ENCODE data around the gene G6PD. TPM values are rescaled to one million over a fixed set of nuclear protein-coding genes. Genes with fewer than 3 reads are reported as not detected.
A peak's percentile ranks its signal among the peaks of the same experiment; 100 is the strongest.

The G6PD gene
- total and polyA plus RNA-seq, 10 of the 15 experiments (the other 5 are each of a cell fraction or from before 2014, with no cell fraction given): 1.6 to 62.5 (median 28.4) TPM

DNA sequence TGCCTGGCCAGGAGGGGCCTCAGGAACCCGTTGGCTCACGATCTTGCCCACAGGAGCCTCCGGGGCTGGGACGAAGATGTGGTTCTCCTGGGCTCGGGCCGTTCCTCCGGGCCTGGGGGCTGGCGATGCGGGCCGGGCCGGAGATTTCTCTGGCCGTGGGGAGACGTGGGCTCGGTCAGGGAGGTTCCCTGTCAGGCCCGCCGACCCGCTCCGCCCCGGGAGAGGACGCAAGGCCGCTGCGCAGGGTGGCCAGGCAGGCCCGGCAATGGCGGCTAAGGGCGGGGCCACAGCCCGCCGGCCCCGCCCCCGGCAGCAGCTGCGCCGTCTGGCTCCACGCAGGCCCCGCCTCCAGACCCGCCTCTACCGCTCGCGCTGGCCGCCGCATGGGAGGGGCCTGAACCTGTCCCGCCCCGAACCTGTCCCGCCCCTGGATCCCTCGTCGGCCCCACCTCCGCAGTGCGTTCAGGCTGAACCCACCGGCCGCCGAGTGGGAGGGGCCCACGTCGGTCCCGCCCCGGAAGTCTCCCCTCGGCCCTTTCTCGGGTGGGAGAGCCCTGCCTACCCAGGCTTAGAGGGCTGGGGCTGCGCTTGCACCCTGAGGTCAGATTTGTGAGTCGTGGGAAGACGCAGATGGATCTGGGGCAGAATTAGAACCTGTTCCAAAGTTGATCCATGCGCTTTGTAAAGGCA is 30.5 kb downstream of the G6PD start, which contains the start of gene FAM3A (continued):
- peak in 1 of 2 experiments; percentile 29; a peak in 1 of 3 replicates for TF ChIP-seq EGR1 (IDR thresholded peaks at IDR 0.05; ENCODE audit: borderline replicate concordance in 1 of 2, low read depth in 2 of 2, low read length in 2 of 2)
- TF ChIP-seq TCF3 (IDR thresholded peaks at IDR 0.05; ENCODE audit: borderline replicate concordance, insufficient read depth, low read depth, low read length): no peak
- no peak for TF ChIP-seq ZNF384 (IDR thresholded peaks at IDR 0.05; ENCODE audit: borderline replicate concordance, low read depth, low read length)
- no peak for TF ChIP-seq MYC (IDR thresholded peaks at IDR 0.05; ENCODE audit: insufficient read depth, insufficient read length, insufficient replicate concordance, low read length, severe bottlenecking)
- TF ChIP-seq FOS (IDR thresholded peaks at IDR 0.05; ENCODE audit: borderline replicate concordance, extremely low read depth, insufficient read length): no peak
- TF ChIP-seq CHD2 (IDR thresholded peaks at IDR 0.05; ENCODE audit: borderline replicate concordance, low read depth, low read length): no peak
- TF ChIP-seq, protein P1, sequence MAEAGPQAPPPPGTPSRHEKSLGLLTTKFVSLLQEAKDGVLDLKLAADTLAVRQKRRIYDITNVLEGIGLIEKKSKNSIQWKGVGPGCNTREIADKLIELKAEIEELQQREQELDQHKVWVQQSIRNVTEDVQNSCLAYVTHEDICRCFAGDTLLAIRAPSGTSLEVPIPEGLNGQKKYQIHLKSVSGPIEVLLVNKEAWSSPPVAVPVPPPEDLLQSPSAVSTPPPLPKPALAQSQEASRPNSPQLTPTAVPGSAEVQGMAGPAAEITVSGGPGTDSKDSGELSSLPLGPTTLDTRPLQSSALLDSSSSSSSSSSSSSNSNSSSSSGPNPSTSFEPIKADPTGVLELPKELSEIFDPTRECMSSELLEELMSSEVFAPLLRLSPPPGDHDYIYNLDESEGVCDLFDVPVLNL (IDR thresholded peaks at IDR 0.05; ENCODE audit: low read depth, low read length): no peak
- TF ChIP-seq BHLHE40 (IDR thresholded peaks at IDR 0.05; ENCODE audit: borderline replicate concordance in 1 of 2, low read depth in 2 of 2, low read length in 1 of 2): 0 out of 4 replicates have a peak, but pooled peaks of 1 of the 2 experiments have one; percentile 30
- no peak for TF ChIP-seq DPF2 (IDR thresholded peaks at IDR 0.05)
- TF ChIP-seq RBBP5 (conservative IDR thresholded peaks at IDR 0.05): no peak
- TF ChIP-seq, protein P2, sequence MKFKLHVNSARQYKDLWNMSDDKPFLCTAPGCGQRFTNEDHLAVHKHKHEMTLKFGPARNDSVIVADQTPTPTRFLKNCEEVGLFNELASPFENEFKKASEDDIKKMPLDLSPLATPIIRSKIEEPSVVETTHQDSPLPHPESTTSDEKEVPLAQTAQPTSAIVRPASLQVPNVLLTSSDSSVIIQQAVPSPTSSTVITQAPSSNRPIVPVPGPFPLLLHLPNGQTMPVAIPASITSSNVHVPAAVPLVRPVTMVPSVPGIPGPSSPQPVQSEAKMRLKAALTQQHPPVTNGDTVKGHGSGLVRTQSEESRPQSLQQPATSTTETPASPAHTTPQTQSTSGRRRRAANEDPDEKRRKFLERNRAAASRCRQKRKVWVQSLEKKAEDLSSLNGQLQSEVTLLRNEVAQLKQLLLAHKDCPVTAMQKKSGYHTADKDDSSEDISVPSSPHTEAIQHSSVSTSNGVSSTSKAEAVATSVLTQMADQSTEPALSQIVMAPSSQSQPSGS (IDR thresholded peaks at IDR 0.05; ENCODE audit: low read length): no peak
- no peak for TF ChIP-seq FOXM1 (IDR thresholded peaks at IDR 0.05; ENCODE audit: low read depth, low read length)
- 0 out of 2 replicates have a peak, but pooled peaks have one; percentile 12 for TF ChIP-seq ZNF24 (IDR thresholded peaks at IDR 0.05)
- no peak for TF ChIP-seq SREBF2 (IDR thresholded peaks at IDR 0.05; ENCODE audit: low read length)
- no peak for TF ChIP-seq ESRRA (IDR thresholded peaks at IDR 0.05; ENCODE audit: low read length)
- TF ChIP-seq POLR2AphosphoS5 (IDR thresholded peaks at IDR 0.05; ENCODE audit: low read length): peak; percentile 49; the same call in 1 of the 2 replicates
- TF ChIP-seq RAD21 (IDR thresholded peaks at IDR 0.05; ENCODE audit: insufficient read depth, low read depth, low read length): no peak
- no peak for TF ChIP-seq TCF7 (IDR thresholded peaks at IDR 0.05; ENCODE audit: borderline replicate concordance)
- TF ChIP-seq GATAD2B (conservative IDR thresholded peaks at IDR 0.05; ENCODE audit: low read depth): no peak; the same call in 1 of the 2 replicates
- no peak for TF ChIP-seq SIX5 (IDR thresholded peaks at IDR 0.05; ENCODE audit: low read depth, low read length, severe bottlenecking)
- TF ChIP-seq, protein P3, sequence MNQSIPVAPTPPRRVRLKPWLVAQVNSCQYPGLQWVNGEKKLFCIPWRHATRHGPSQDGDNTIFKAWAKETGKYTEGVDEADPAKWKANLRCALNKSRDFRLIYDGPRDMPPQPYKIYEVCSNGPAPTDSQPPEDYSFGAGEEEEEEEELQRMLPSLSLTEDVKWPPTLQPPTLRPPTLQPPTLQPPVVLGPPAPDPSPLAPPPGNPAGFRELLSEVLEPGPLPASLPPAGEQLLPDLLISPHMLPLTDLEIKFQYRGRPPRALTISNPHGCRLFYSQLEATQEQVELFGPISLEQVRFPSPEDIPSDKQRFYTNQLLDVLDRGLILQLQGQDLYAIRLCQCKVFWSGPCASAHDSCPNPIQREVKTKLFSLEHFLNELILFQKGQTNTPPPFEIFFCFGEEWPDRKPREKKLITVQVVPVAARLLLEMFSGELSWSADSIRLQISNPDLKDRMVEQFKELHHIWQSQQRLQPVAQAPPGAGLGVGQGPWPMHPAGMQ (IDR thresholded peaks at IDR 0.05; ENCODE audit: borderline replicate concordance): no peak
- TF ChIP-seq, protein P4, sequence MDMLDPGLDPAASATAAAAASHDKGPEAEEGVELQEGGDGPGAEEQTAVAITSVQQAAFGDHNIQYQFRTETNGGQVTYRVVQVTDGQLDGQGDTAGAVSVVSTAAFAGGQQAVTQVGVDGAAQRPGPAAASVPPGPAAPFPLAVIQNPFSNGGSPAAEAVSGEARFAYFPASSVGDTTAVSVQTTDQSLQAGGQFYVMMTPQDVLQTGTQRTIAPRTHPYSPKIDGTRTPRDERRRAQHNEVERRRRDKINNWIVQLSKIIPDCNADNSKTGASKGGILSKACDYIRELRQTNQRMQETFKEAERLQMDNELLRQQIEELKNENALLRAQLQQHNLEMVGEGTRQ (IDR thresholded peaks at IDR 0.05; ENCODE audit: borderline replicate concordance, low read depth, low read length): no peak
- TF ChIP-seq, protein P5, sequence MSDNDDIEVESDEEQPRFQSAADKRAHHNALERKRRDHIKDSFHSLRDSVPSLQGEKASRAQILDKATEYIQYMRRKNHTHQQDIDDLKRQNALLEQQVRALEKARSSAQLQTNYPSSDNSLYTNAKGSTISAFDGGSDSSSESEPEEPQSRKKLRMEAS (IDR thresholded peaks at IDR 0.05; ENCODE audit: low read depth, low read length): no peak
- TF ChIP-seq HDGF (IDR thresholded peaks at IDR 0.05): no peak
- TF ChIP-seq, protein P6, sequence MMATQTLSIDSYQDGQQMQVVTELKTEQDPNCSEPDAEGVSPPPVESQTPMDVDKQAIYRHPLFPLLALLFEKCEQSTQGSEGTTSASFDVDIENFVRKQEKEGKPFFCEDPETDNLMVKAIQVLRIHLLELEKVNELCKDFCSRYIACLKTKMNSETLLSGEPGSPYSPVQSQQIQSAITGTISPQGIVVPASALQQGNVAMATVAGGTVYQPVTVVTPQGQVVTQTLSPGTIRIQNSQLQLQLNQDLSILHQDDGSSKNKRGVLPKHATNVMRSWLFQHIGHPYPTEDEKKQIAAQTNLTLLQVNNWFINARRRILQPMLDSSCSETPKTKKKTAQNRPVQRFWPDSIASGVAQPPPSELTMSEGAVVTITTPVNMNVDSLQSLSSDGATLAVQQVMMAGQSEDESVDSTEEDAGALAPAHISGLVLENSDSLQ (IDR thresholded peaks at IDR 0.05): no peak
